OCI-LY7 (cell line): ENCODE results near the gene ELP1. TPM values are rescaled to one million over a fixed set of nuclear protein-coding genes. Genes with fewer than 3 reads are reported as not detected.
"Not testable (repeated sequence)": the region's sequence is repeated elsewhere in the genome, so short reads cannot be mapped to it uniquely, and the experiment has no call there.

Source experiments
- BruUV-seq: library from RNA; stranded (reverse); fragments of 400-500 nt; replicated peaks from 2 replicates; lab custom pipeline; 2021; lab: Mats Ljungman, UMichigan
- CTCF ChIA-PET: fragments of 300-600 bp; sonication (Branson Sonifier 250); formaldehyde crosslinking; loops from one replicate; lab custom pipeline; 2022; ENCODE audit warnings: antibody characterized with exemption; ENCODE audit not compliant: unreplicated experiment; lab: Charles Lee
- POLR2A ChIA-PET: fragments of 300-600 bp; sonication (Branson Sonifier 250); formaldehyde crosslinking; loops from one replicate; lab custom pipeline; 2022; ENCODE audit warnings: antibody characterized with exemption; lab: Charles Lee
- DNase-seq: peaks from one replicate; pipeline ENCODE4 v3.0.0-alpha.2; 2015; ENCODE audit warnings: low spot score
- H2AFZ ChIP-seq: fragments of 200-600 bp; sonication (generic), shearing (Covaris generic); 2 replicates; pipeline ENCODE4 v1.6.1; 2014; ENCODE audit warnings: mild to moderate bottlenecking, antibody characterized with exemption, low read length, moderate library complexity
- H3K27ac ChIP-seq: fragments of 200-600 bp; sonication (generic); 2 replicates; pipeline ENCODE4 v1.5.1; 2014; ENCODE audit warnings: mixed run types, low read depth, mild to moderate bottlenecking, moderate library complexity, low read length, inconsistent platforms; ENCODE audit not compliant: poor library complexity, severe bottlenecking
- H3K36me3 ChIP-seq: fragments of 200-600 bp; sonication (generic); 2 replicates; pipeline ENCODE4 v1.6.1; 2014; ENCODE audit warnings: mild to moderate bottlenecking, antibody characterized with exemption, low read length, moderate library complexity, mixed read lengths; ENCODE audit not compliant: insufficient read depth
- H3K4me1 ChIP-seq: fragments of 200-600 bp; sonication (generic); 2 replicates; pipeline ENCODE4 v1.5.1; 2014; ENCODE audit warnings: mild to moderate bottlenecking, low read length; ENCODE audit not compliant: insufficient read depth, poor library complexity, severe bottlenecking
- H3K4me2 ChIP-seq: fragments of 200-600 bp; sonication (generic); 2 replicates; pipeline ENCODE4 v1.6.1; 2014; ENCODE audit warnings: mild to moderate bottlenecking, low read length
- H3K4me3 ChIP-seq: fragments of 200-600 bp; sonication (generic); 2 replicates; pipeline ENCODE4 v1.5.1; 2014; ENCODE audit warnings: mild to moderate bottlenecking, low read depth, low read length; ENCODE audit not compliant: poor library complexity, severe bottlenecking
- H3K79me2 ChIP-seq: fragments of 200-600 bp; sonication (generic); 2 replicates; pipeline ENCODE4 v1.6.1; 2016; ENCODE audit warnings: low read depth, mild to moderate bottlenecking, low read length, moderate library complexity, mixed read lengths; ENCODE audit not compliant: insufficient read depth
- H3K9me2 ChIP-seq: fragments of 200-600 bp; sonication (generic); 2 replicates; pipeline ENCODE4 v1.6.1; 2016; ENCODE audit warnings: mild to moderate bottlenecking, low read length, mixed read lengths; ENCODE audit not compliant: insufficient read depth
- H3K9me3 ChIP-seq: fragments of 200-600 bp; sonication (generic); 2 replicates; pipeline ENCODE4 v1.6.1; 2014; ENCODE audit warnings: mild to moderate bottlenecking, mixed run types, low read length, mixed read lengths
- H4K20me1 ChIP-seq: fragments of 200-600 bp; sonication (generic); 2 replicates; pipeline ENCODE4 v1.6.1; 2014; ENCODE audit warnings: mild to moderate bottlenecking, antibody characterized with exemption, low read length, moderate library complexity, mixed read lengths; ENCODE audit not compliant: insufficient read depth
- EZH2phosphoT487 ChIP-seq: fragments of 200-600 bp; sonication (generic); IDR thresholded peaks from 2 replicates; pipeline ENCODE4 v1.6.1; 2018; ENCODE audit warnings: low read depth, borderline replicate concordance, mild to moderate bottlenecking, mixed run types, antibody characterized with exemption, low read length, moderate library complexity, mixed read lengths
- intact Hi-C: fragments of 100-400 bp; cut with micrococcal nuclease; formaldehyde crosslinking; loops from one replicate; pipeline ENCODE4 v1.10.0; 2022; ENCODE audit not compliant: unreplicated experiment
- total RNA-seq, 2 experiments: library from RNA; depleted of rRNA in 1 of 2; stranded (reverse); fragments of >200 nt in 1 of 2; shearing (Covaris generic) in 1 of 2; gene quantifications; 2 replicates each; pipeline ENCODE4 v1.2.3, GENCODE V29; 2014 to 2022
- TF ChIP-seq, protein P1 (sequence below): fragments of 200-600 bp; sonication (generic); conservative IDR thresholded peaks from 2 replicates; pipeline ENCODE4 v1.5.1; 2014; ENCODE audit warnings: mild to moderate bottlenecking, antibody characterized with exemption, low read length, moderate library complexity, mixed read lengths

The ELP1 gene
- total RNA-seq, 2 experiments from 2014 or later: 33.3 to 42.0 TPM

DNA sequence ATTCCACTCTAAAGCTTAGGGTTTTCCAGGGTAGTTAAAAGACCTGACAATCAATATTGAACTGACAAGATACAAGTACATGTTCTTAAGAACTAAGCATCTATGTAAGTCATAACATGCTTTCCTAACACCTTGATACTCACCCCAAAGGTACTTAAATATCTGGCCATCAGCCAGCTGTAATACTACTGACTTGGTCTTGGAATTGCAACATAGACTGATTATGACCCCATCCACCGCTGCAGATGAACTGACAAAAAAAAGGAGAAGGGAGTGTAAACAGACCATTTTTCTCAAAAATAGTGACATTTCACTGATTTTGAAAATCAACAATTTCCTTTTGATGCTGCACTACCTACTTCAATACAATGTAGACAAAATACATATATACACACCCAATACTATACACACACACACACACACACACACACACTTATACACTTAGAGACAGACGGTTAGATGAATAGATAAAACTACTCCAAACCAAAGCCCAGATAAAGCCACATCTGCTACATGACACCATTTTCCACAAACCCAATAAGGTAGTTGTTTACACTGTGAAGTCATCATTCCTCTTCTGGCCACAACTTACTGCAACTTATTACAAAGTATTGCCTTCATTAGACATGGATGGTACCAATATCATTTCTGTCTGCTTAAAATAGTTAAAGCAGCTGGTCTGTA lies 30.4 kb downstream of the ELP1 start:
- Histone ChIP-seq H3K9me2 (no peaks in the 10 kb centered on the region), H3K9me3 (no peaks in the 10 kb centered on the region), H2AFZ (no peak overlapping the region), H3K4me2 (no peak overlapping the region), H3K4me3 (no peak overlapping the region), H3K4me1 (no peaks in the 10 kb centered on the region), H3K36me3 (peaks cover 95% of the 10 kb centered on the region), H3K79me2 (no peaks in the 10 kb centered on the region), H4K20me1 (no peaks in the 10 kb centered on the region), H3K27ac (no peak overlapping the region)
- ChIA-PET POLR2A (no interaction called here), CTCF (no interaction called here)
- DNase-seq: no peak
- TF ChIP-seq, protein P1, sequence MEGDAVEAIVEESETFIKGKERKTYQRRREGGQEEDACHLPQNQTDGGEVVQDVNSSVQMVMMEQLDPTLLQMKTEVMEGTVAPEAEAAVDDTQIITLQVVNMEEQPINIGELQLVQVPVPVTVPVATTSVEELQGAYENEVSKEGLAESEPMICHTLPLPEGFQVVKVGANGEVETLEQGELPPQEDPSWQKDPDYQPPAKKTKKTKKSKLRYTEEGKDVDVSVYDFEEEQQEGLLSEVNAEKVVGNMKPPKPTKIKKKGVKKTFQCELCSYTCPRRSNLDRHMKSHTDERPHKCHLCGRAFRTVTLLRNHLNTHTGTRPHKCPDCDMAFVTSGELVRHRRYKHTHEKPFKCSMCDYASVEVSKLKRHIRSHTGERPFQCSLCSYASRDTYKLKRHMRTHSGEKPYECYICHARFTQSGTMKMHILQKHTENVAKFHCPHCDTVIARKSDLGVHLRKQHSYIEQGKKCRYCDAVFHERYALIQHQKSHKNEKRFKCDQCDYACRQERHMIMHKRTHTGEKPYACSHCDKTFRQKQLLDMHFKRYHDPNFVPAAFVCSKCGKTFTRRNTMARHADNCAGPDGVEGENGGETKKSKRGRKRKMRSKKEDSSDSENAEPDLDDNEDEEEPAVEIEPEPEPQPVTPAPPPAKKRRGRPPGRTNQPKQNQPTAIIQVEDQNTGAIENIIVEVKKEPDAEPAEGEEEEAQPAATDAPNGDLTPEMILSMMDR: no peak
- no peak for TF ChIP-seq EZH2phosphoT487
- no TSS peak for BruUV-seq
- intact Hi-C loops: no loop called here

DNA sequence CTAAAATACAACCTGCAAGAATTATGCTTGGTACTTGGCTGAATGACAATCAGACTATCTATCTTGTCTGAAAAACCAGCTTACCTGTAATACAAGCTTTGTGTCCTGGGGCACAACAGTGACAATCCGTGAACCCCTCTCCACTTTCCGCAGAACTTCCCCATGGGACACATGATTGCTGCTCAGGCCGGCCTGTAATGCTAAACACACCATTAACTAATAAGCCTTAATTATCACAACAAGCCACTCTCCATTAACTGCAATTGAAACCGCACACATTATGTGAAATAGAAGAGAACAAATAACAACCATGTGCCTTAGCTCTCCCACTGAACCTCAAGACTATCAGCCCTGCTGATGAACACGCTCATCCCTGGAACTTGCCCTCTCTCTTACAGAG lies 33.7 kb downstream of the ELP1 start:
- no peaks in the 10 kb centered on the region for H3K4me1 ChIP-seq
- no peaks in the 10 kb centered on the region for H3K9me2 ChIP-seq
- no peaks in the 10 kb centered on the region for H4K20me1 ChIP-seq
- CTCF ChIA-PET: no interaction called here
- H3K27ac ChIP-seq: no peak overlapping the region
- no peak for TF ChIP-seq EZH2phosphoT487
- TF ChIP-seq, protein P1: no peak
- H3K4me3 ChIP-seq: no peak overlapping the region
- intact Hi-C loops: no loop called here
- BruUV-seq: no TSS peak
- peaks cover 97% of the 10 kb centered on the region for H3K36me3 ChIP-seq
- no peaks in the 10 kb centered on the region for H3K79me2 ChIP-seq
- DNase-seq: no peak
- no peak overlapping the region for H2AFZ ChIP-seq
- H3K9me3 ChIP-seq: no peaks in the 10 kb centered on the region
- POLR2A ChIA-PET: no interaction called here
- no peak overlapping the region for H3K4me2 ChIP-seq

DNA sequence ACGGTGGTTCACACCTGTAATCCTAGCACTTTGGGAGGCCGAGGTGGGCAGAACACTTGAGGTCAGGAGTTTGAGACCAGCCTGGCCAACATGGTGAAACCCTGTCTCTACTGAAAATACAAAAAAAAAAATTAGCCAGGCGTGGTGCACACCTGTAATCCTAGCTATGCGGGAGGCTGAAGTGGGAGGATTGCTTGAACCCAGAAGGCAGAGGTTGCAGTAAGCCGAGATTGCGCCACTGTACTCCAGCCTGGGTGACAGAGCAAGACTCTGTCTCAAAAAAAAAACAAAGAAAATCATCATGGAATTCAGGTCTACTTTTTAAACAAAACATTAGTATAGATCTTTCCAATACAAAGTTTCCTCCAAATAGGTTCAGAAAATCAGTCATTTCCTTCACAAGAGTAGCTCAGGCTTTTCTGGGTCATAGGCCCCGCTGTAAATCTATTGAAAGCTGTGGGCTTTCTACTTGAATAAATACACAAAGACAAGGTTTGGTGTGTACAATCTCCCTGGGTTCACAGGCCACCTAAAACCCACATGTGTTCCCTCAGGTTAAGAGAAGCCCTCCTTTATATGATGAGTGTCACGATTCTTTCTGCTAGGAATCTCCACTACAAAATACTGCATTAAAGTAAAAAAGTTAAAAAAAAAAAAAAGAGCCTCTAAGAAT lies 34.8 kb downstream of the ELP1 start:
- BruUV-seq, H3K27ac ChIP-seq, POLR2A ChIA-PET, H3K4me3 ChIP-seq, H3K4me1 ChIP-seq, H3K4me2 ChIP-seq, H4K20me1 ChIP-seq, H3K79me2 ChIP-seq, CTCF ChIA-PET, H2AFZ ChIP-seq, H3K9me2 ChIP-seq, intact Hi-C loops, H3K9me3 ChIP-seq, DNase-seq: not testable (repeated sequence)
- H3K36me3 ChIP-seq: peaks cover 97% of the 10 kb centered on the region
